Retinal pigment epithelial cell (primary cell): ENCODE measurements around the gene CTSD.
"Not testable (repeated sequence)": the region's sequence is repeated elsewhere in the genome, so short reads cannot be mapped to it uniquely, and the experiment has no call there.

Source experiments
- DNase-seq: peaks from one replicate; pipeline ENCODE4 v3.0.0-alpha.2; 2010; ENCODE audit warnings: low read depth
- H3K4me3 ChIP-seq: 2 replicates; pipeline ENCODE4 v1.5.1; 2011; ENCODE audit warnings: mild to moderate bottlenecking, low read length, control low read depth, moderate library complexity
- TF ChIP-seq, protein P1 (sequence below): conservative IDR thresholded peaks from 2 replicates; pipeline ENCODE4 v1.5.1; 2011; ENCODE audit warnings: low read depth, low read length, control low read depth, inconsistent platforms

The CTSD gene

GRCh38 chr11:1771700-1772099 lies 8.0 kb upstream of the CTSD start:
- TF ChIP-seq, protein P1, sequence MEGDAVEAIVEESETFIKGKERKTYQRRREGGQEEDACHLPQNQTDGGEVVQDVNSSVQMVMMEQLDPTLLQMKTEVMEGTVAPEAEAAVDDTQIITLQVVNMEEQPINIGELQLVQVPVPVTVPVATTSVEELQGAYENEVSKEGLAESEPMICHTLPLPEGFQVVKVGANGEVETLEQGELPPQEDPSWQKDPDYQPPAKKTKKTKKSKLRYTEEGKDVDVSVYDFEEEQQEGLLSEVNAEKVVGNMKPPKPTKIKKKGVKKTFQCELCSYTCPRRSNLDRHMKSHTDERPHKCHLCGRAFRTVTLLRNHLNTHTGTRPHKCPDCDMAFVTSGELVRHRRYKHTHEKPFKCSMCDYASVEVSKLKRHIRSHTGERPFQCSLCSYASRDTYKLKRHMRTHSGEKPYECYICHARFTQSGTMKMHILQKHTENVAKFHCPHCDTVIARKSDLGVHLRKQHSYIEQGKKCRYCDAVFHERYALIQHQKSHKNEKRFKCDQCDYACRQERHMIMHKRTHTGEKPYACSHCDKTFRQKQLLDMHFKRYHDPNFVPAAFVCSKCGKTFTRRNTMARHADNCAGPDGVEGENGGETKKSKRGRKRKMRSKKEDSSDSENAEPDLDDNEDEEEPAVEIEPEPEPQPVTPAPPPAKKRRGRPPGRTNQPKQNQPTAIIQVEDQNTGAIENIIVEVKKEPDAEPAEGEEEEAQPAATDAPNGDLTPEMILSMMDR, result no peak
- H3K4me3 ChIP-seq, result no peak overlapping the region
- DNase-seq, result no peak

DNA sequence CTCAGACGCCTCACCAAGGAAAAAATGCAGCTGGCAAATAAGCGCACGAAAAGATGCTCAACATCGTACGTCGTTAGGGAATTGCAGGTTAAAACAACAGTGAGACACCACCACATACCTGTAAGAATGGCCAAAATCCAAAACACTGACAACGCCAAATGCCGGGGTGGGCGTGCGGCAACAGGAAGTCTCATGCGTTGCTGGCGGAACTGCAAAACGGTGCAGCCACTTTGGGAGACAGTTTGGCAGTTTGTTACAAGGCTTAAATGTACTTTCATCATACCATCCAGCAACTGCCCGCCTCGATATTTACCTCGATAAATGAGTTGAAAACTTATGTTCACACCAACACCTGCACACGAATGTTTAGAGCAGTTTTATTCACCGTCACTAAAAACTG lies 7.5 kb upstream of the CTSD start:
- DNase-seq, result no peak
- TF ChIP-seq, protein P1, result no peak
- H3K4me3 ChIP-seq, result no peak overlapping the region

GRCh38 chr11:1770528-1770927 lies 6.8 kb upstream of the CTSD start:
- H3K4me3 ChIP-seq, result no peak overlapping the region
- TF ChIP-seq, protein P1, result no peak

GRCh38 chr11:1770061-1770460 lies 6.3 kb upstream of the CTSD start:
- TF ChIP-seq, protein P1, result no peak
- DNase-seq, result no peak
- no peak overlapping the region for H3K4me3 ChIP-seq

More at GRCh38 chr11:1770528-1770927, 6.8 kb upstream of the CTSD start:
- DNase-seq, result no peak

DNA sequence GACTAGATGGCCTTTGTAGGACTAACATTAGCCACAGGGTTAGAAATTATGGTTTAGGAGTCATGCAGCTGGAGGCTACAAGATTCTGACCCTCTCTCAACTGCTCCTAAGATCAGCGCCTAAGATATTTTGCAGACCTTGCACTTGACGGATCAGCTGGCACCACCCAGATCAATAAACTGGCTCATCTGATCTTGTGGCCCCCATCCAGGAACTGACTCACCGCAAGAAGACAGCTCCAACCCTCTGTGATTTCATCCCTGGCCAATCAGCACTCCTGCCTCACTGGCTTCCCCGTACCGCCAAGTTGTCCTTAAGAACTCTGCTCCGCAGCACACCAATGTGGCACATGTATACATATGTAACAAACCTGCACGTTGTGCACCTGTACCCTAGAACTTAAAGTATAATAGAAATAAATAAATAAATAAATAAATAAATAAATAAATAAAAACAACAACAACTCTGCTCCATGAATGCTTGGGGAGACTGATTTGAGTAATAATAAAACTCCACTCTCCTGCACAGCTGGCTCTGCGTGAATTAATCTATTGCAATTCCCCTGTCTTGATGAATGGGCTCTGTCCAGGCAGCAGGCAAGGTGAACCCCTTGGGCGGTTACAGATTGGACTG lies 5.7 kb upstream of the CTSD start:
- not testable (repeated sequence) for DNase-seq, H3K4me3 ChIP-seq

DNA sequence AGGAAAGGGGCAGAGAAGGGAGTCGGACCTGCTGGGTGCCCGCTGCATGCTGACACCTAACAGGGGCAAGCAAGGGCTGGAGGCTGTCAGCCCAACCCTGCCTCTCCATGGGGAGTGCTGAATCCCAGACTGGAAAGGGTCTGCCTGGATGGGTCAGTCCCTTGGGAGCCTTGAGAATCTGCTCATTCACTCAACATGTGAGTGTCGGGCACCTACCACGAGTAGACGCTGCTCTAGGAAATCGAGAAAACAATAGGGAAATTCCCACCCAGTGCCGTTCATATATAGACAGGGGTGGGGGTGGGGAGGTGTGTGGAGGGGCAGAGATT lies 4.4 kb upstream of the CTSD start:
- no peak overlapping the region for H3K4me3 ChIP-seq
- no peak for DNase-seq
- TF ChIP-seq, protein P1, result no peak

- no peak for DNase-seq
- H3K4me3 ChIP-seq, result no peak overlapping the region
- TF ChIP-seq, protein P1, result no peak
Observed at GRCh38 chr11:1767399-1768140, 3.8 kb upstream of the CTSD start.
